IMR-90 (cell line): Measurements from ENCODE around the gene LRRC4. TPM values are rescaled to one million over a fixed set of nuclear protein-coding genes. Genes with fewer than 3 reads are reported as not detected.
A peak's percentile ranks its signal among the peaks of the same experiment; 100 is the strongest.

Experiments used
- ATAC-seq: fragments of 200-7000 bp; cut with Tn5 transposase; 2 replicates; pipeline ENCODE4 v1.9.1; 2020; ENCODE audit warnings: low read depth, mild to moderate bottlenecking, moderate library complexity
- BruUV-seq: library from RNA; stranded (reverse); fragments of 400-500 nt; replicated peaks from 2 replicates; lab custom pipeline; 2021; lab: Mats Ljungman, UMichigan
- CTCF ChIA-PET: fragments of 300-600 bp; formaldehyde crosslinking; extraction: SDS; loops from one replicate; lab custom pipeline; 2021; ENCODE audit warnings: antibody characterized with exemption; lab: Yijun Ruan, JAX
- POLR2A ChIA-PET: fragments of 300-600 bp; sonication (Branson Sonifier 250); formaldehyde crosslinking; loops from one replicate; lab custom pipeline; 2022; ENCODE audit warnings: antibody characterized with exemption; ENCODE audit not compliant: unreplicated experiment; lab: Charles Lee
- DNase-seq: peaks from one replicate; pipeline ENCODE4 v3.0.0; 2013
- H2AFZ ChIP-seq: replicated peaks from 2 replicates; pipeline ENCODE3; 2013; ENCODE audit warnings: low read length, mild to moderate bottlenecking; ENCODE audit not compliant: poor library complexity
- H2AK5ac ChIP-seq: 2 replicates; pipeline ENCODE4 v1.6.1; 2013; ENCODE audit warnings: low read depth, low read length, inconsistent platforms
- H2AK9ac ChIP-seq: replicated peaks from 2 replicates; pipeline ENCODE3; 2013; ENCODE audit warnings: mild to moderate bottlenecking, low read depth, low read length, moderate library complexity; ENCODE audit not compliant: poor library complexity
- H2BK120ac ChIP-seq: 2 replicates; pipeline ENCODE4 v1.6.1; 2013; ENCODE audit warnings: low read depth, low read length, inconsistent platforms
- H2BK15ac ChIP-seq: 3 replicates; pipeline ENCODE4 v1.6.1; 2013; ENCODE audit warnings: low read depth, low read length, inconsistent platforms
- H2BK20ac ChIP-seq: 2 replicates; pipeline ENCODE4 v1.6.1; 2013; ENCODE audit warnings: low read depth, mild to moderate bottlenecking, inconsistent platforms, low read length, moderate library complexity
- H2BK5ac ChIP-seq: 2 replicates; pipeline ENCODE4 v1.6.1; 2013; ENCODE audit warnings: mild to moderate bottlenecking, low read depth, low read length, inconsistent platforms; ENCODE audit not compliant: poor library complexity, severe bottlenecking
- H3K14ac ChIP-seq: replicated peaks from 2 replicates; pipeline ENCODE4 v1.6.1; 2013; ENCODE audit warnings: low read depth, low read length, inconsistent platforms
- H3K18ac ChIP-seq: 2 replicates; pipeline ENCODE4 v1.6.1; 2013; ENCODE audit warnings: low read depth, low read length, control low read depth
- H3K23ac ChIP-seq: 2 replicates; pipeline ENCODE4 v1.6.1; 2013; ENCODE audit warnings: low read depth, low read length, inconsistent platforms
- H3K27ac ChIP-seq: 2 replicates; pipeline ENCODE4 v1.5.1; 2013; ENCODE audit warnings: mild to moderate bottlenecking, control low read depth, low read length; ENCODE audit not compliant: insufficient read depth
- H3K27me3 ChIP-seq: 2 replicates; pipeline ENCODE4 v1.6.1; 2013; ENCODE audit warnings: low read length; ENCODE audit not compliant: control insufficient read depth, insufficient read depth
- H3K36me3 ChIP-seq: 2 replicates; pipeline ENCODE4 v1.6.1; 2013; ENCODE audit warnings: low read length, mixed read lengths; ENCODE audit not compliant: control insufficient read depth, insufficient read depth
- H3K4ac ChIP-seq: 2 replicates; pipeline ENCODE4 v1.6.1; 2013; ENCODE audit warnings: low read depth, low read length, inconsistent platforms
- H3K4me1 ChIP-seq: 2 replicates; pipeline ENCODE4 v1.6.1; 2013; ENCODE audit warnings: low read length, mixed read lengths; ENCODE audit not compliant: control insufficient read depth, insufficient read depth
- H3K4me2 ChIP-seq: 2 replicates; pipeline ENCODE4 v1.6.1; 2013; ENCODE audit warnings: low read depth, mild to moderate bottlenecking, control low read depth, low read length, moderate library complexity
- H3K4me3 ChIP-seq: 2 replicates; pipeline ENCODE4 v1.5.1; 2013; ENCODE audit warnings: low read depth, mild to moderate bottlenecking, control low read depth, low read length, moderate library complexity; ENCODE audit not compliant: insufficient read depth
- H3K56ac ChIP-seq: 2 replicates; pipeline ENCODE4 v1.6.1; 2013; ENCODE audit warnings: low read length, inconsistent platforms; ENCODE audit not compliant: insufficient read depth; ENCODE audit errors: extremely low read depth
- H3K79me1 ChIP-seq, 2 experiments: 2 replicates each; pipeline ENCODE4 v1.6.1; 2013; ENCODE audit warnings: low read length in 2 of 2, inconsistent platforms in 1 of 2, low read depth in 1 of 2
- H3K9ac ChIP-seq: 2 replicates; pipeline ENCODE4 v1.6.1; 2013; ENCODE audit warnings: low read depth, low read length, control low read depth
- H3K9me1 ChIP-seq: 2 replicates; pipeline ENCODE4 v1.6.1; 2013; ENCODE audit warnings: low read length, inconsistent platforms; ENCODE audit not compliant: insufficient read depth
- H3K9me3 ChIP-seq: 2 replicates; pipeline ENCODE4 v1.6.1; 2013; ENCODE audit warnings: low read length; ENCODE audit not compliant: control insufficient read depth, insufficient read depth
- H4K20me1 ChIP-seq: 2 replicates; pipeline ENCODE4 v1.6.1; 2013; ENCODE audit warnings: low read length, inconsistent platforms; ENCODE audit not compliant: insufficient read depth
- H4K5ac ChIP-seq: 2 replicates; pipeline ENCODE4 v1.6.1; 2013; ENCODE audit warnings: mild to moderate bottlenecking, low read depth, low read length, control low read depth
- H4K8ac ChIP-seq, 2 experiments: 2 replicates each; pipeline ENCODE4 v1.6.1; 2013; ENCODE audit warnings: low read depth in 2 of 2, low read length in 2 of 2, control low read depth in 1 of 2, inconsistent platforms in 1 of 2
- H4K91ac ChIP-seq: 2 replicates; pipeline ENCODE4 v1.6.1; 2013; ENCODE audit warnings: low read depth, low read length, inconsistent platforms; ENCODE audit not compliant: insufficient read depth
- CEBPB ChIP-seq: IDR thresholded peaks from 2 replicates; pipeline ENCODE4 v1.6.1; 2012; ENCODE audit warnings: low read depth, low read length, improper control_type of control experiment
- MAZ ChIP-seq: IDR thresholded peaks from 2 replicates; pipeline ENCODE4 v1.6.1; 2012; ENCODE audit warnings: low read depth, mild to moderate bottlenecking, low read length, improper control_type of control experiment, moderate library complexity, borderline replicate concordance
- MXI1 ChIP-seq: IDR thresholded peaks from 2 replicates; pipeline ENCODE4 v1.6.1; 2012; ENCODE audit warnings: low read depth, mild to moderate bottlenecking, low read length, moderate library complexity, borderline replicate concordance
- POLR2A ChIP-seq: IDR thresholded peaks from 2 replicates; pipeline ENCODE4 v1.6.1; 2012; ENCODE audit warnings: mild to moderate bottlenecking, low read depth, low read length
- USF2 ChIP-seq: fragments of 150-350 bp; IDR thresholded peaks from 2 replicates; pipeline ENCODE4 v1.6.1; 2017; ENCODE audit warnings: mild to moderate bottlenecking, antibody characterized with exemption, low read length, low read depth
- WGBS, 2 experiments: methylation state at CpG; one replicate each; pipeline versions ENCODE4 v1.1.5 to v1.1.7; 2013; ENCODE audit warnings: missing lambda C conversion rate in 2 of 2; ENCODE audit not compliant: insufficient read length in 1 of 2; ENCODE audit errors: extremely low coverage in 2 of 2; 5-methylcytosine and 5-hydroxymethylcytosine counted together
- dilution Hi-C: fragments of 300-500 bp; cut with HindIII; formaldehyde crosslinking; loops from one replicate; pipeline ENCODE4 v1.14.3; 2018; ENCODE audit warnings: low sequenced_read_pairs; ENCODE audit not compliant: unreplicated experiment
- in situ Hi-C: fragments of 300-500 bp; cut with MboI; formaldehyde crosslinking; loops from 3 replicates; pipeline ENCODE4 v1.14.3; 2019; ENCODE audit warnings: low sequenced_read_pairs, inconsistent platforms, mixed read lengths
- intact Hi-C: fragments of 100-400 bp; cut with micrococcal nuclease; formaldehyde crosslinking; loops from 2 replicates; pipeline ENCODE4 v1.10.0; 2022
- polyA plus RNA-seq, 3 experiments: library from polyadenylated mRNA; depleted of rRNA; stranded (reverse); fragments of >200 nt; gene quantifications; 2 replicates each; pipeline ENCODE4 v1.2.3, GENCODE V29; 2012; ENCODE audit warnings: low replicate concordance in 1 of 3
- total RNA-seq: library from RNA; depleted of rRNA; stranded (reverse); fragments of >200 nt; gene quantifications from 2 replicates; pipeline ENCODE4 v1.2.3, GENCODE V29; 2012

LRRC4 gene
- total and polyA plus RNA-seq, 2 of the 4 experiments (the other 2 are of a cell fraction): 0.54 to 0.55 TPM

GRCh38 chr7:128022631-128023532 lies 8.4 kb downstream of the LRRC4 start (continued):
- no peak for TF ChIP-seq USF2
- no peak for TF ChIP-seq MXI1

GRCh38 chr7:128021366-128021765 lies 9.9 kb downstream of the LRRC4 start:
- no TSS peak for BruUV-seq
- no peak overlapping the region; the same call in 1 of the 2 replicates for H3K14ac ChIP-seq
- no peak overlapping the region for H3K18ac ChIP-seq
- no peak overlapping the region for H2AFZ ChIP-seq
- WGBS, 2 experiments: 80% methylated on average over 1 of the region's 2 CpGs; no CpG with 5 or more reads in 1 of the 2 experiments
- DNase-seq (peak; percentile 57), ATAC-seq (no peak)
- H2AK5ac ChIP-seq: no peak overlapping the region
- dilution Hi-C loops: no loop called here
- intact Hi-C loops: no loop called here
- no peak overlapping the region for H4K8ac ChIP-seq
- H2AK9ac ChIP-seq: no peak overlapping the region
- no peak overlapping the region for H2BK20ac ChIP-seq
- H3K79me1 ChIP-seq: peaks cover 34 to 84% of the 10 kb centered on the region in 2 experiments
- no peak overlapping the region for H3K23ac ChIP-seq
- no peak overlapping the region for H3K27ac ChIP-seq
- H3K4me3 ChIP-seq: no peak overlapping the region
- H3K4me2 ChIP-seq: no peak overlapping the region
- no peaks in the 10 kb centered on the region for H3K27me3 ChIP-seq
- POLR2A ChIA-PET: no interaction called here
- TF ChIP-seq MAZ (no peak), POLR2A (no peak), CEBPB (no peak)
- no peak overlapping the region for H2BK120ac ChIP-seq
- CTCF ChIA-PET: interaction anchor here (0.5 kb wide), 1 partner anchor 310 kb away, joined by 3 read pairs; no protein-coding TSS in a partner anchor
- no peak overlapping the region for H3K9ac ChIP-seq
- no peak overlapping the region for H4K91ac ChIP-seq
- H2BK5ac ChIP-seq: no peak overlapping the region
- H4K20me1 ChIP-seq: peaks cover 54% of the 10 kb centered on the region
- H3K9me3 ChIP-seq: no peaks in the 10 kb centered on the region
- no peak overlapping the region for H2BK15ac ChIP-seq
- H4K5ac ChIP-seq: no peak overlapping the region
- no peak overlapping the region for H3K4ac ChIP-seq
- in situ Hi-C loops: no loop called here
- H3K56ac ChIP-seq: no peak overlapping the region
- H3K9me1 ChIP-seq: peaks cover 37% of the 10 kb centered on the region
- H3K36me3 ChIP-seq: peaks cover 3% of the 10 kb centered on the region
- H3K4me1 ChIP-seq: peaks cover 14% of the 10 kb centered on the region
